GM21723 (cell line): Measurements from ENCODE around the gene PRR13.
"Not testable (repeated sequence)": the region's sequence is repeated elsewhere in the genome, so short reads cannot be mapped to it uniquely, and the experiment has no call there.

Experiments
- ATAC-seq: cut with Tn5 transposase; IDR thresholded peaks from one replicate; pipeline ENCODE4 v1.9.1; 2021; ENCODE audit warnings: mild to moderate bottlenecking, moderate library complexity; ENCODE audit not compliant: unreplicated experiment

The PRR13 gene

GRCh38 chr12:53431187-53431586 is 10.3 kb upstream of the PRR13 start:
- ATAC-seq = no peak

- not testable (repeated sequence) for ATAC-seq
Observed at GRCh38 chr12:53435326-53435725, 6.2 kb upstream of the PRR13 start.

DNA sequence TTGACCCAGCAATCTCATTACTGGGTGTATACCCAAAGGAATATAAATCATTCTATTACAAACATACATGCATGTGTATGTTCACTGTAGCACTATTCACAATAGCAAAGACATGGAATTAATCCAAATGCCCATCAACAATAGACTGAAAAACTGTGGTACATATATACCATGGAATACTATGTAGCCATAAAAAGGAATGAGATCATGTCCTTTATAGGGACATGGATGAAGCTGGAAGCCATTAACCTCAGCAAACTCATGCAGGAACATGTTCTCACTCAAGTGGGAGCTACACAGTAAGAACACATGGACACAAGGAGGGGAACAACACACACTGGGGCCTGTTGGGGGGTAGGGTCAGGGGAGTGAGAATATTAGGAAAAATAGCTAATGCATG is 2.0 kb upstream of the PRR13 start:
- not testable (repeated sequence) for ATAC-seq

DNA sequence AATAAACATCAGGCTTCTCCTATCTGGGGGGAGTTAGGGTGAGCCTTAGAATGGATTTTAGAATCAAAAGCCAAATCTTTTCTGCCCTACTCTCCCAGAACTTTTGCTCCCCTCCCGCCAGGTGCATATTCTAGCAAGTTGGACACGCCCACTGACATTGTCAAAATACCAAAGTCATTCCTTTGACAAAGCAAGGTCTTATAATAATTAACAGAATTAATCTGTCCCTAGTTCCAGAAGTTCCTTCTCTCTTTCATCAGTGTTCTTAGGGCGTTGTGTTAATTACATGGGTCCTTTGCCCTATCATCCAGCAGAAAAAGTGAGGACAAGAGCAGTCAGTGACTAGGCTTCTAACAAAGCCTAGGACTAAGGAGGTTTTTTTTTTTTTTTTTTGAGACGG is 2.4 kb downstream of the PRR13 start:
- no peak for ATAC-seq

DNA sequence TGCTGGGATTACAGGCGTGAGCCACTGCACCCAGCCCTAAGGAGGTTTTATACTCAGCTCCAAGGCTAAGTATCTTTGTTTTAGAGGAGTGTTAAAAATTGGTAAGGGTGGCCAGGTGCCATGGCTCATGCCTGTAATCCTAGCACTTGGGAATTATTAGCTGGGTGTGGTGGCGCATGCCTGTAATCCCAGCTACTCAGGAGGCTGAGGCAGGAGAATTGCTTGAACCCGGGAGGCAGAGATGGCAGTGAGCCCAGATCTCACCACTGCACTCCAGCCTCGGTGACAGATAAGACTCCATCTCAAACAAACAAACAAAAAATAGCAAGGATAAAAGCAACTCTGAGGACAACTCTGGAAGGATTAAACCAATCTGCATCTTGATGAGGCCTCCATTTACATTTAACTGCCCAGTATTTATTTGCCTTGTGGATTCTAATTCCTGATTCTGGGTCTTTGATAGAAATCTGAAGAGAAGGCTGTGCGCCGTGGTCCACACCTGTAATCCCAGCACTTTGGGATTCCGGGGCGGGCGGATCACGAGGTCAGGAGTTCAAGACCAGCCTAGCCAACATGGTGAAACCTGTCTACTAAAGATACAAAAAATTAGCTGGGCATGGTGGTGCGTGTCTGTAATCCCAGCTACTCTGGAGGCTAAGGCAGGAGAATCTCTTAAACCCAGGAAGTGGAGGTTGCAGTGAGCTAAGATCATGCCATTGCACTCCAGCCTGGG is 3.2 kb downstream of the PRR13 start:
- ATAC-seq = not testable (repeated sequence)

- ATAC-seq = no peak
Observed at GRCh38 chr12:53450936-53451335, 9.4 kb downstream of the PRR13 start.

GRCh38 chr12:53451661-53452158 is 10.2 kb downstream of the PRR13 start, which contains the start of gene PCBP2:
Gene PCBP2 (plus strand): TSS chr12:53452102. CDS start chr12:53454801, 2,699 bp downstream.
- peak; percentile 97 for ATAC-seq

DNA sequence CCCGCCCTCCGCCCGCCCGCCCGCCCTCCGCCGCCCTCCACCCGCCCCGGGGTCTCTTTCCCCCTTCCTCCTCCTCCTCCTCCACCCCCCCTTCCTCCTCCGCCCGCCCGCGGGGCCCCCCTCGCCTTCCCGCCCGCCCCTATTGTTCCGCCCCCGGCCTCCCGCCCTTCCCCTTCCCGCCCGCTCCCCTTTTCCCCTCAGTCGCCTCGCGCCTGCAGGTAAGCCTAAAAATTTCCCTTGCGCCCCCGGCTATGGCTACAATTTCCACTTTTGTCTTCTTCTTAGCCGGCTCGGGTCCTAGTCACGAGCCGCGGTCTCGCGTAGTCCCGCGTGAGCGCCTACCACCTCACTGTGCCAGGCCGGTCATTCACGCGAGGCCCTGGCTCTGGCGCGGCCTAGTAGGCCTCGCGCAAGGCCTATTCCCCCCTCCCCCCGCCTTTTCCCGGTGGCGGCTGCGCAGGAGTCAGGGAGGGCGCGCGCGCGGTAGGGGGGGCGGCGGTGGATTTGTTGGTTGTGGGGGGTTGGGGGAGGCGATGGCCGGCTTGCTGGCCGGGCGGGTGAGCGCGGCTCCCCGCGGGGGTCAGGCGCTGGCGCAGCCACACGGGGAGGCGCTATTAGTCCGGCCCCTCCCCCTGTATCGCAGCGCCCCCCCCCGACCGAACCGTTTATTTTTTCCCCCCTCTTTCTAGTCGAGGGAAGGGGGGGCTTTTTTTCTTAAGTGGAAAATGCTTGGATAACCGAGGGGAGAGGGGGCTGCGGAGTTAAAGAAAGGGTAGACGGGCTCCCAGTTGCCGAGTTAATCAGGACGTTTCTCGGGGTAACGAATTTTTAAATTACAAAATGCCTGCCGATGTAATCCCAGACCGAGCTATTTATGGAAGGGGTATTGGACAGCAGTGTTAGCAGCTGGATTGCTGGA is 10.9 kb downstream of the PRR13 start:
- ATAC-seq = peak; percentile 23

DNA sequence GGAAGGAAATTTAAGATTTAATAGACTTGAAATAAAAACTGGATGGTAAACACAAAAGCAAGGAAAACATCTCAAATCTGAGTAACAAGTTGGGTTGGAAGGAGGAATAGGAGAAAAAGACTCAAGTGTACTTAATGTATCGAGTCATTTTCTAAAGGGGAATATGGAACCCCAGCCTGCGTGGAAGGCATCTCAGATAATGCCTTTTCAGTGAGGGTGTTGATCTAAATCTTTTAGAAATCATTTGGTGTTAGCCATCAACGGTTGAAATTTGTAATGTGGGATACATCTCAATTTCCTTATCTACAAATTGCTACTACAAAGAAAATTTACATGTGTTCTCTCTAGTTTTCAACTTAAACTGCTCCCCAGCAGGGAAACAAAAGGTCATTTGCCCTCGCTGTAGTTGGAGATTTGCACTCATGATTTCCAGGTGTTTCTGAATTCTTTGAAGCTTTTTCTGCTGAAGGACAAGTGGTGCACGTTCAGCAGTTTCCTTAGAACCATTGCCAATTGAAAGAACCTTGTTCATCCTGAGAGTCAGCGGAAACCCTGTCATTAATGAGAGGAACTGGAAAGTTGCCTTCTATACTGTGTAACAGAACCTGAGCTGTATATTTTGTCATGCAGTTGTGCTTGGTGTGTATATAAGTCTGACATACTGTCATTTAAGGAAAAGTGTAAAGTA is 12.6 kb downstream of the PRR13 start:
- no peak for ATAC-seq

- no peak for ATAC-seq
Observed at GRCh38 chr12:53454707-53455106, 13.2 kb downstream of the PRR13 start.

DNA sequence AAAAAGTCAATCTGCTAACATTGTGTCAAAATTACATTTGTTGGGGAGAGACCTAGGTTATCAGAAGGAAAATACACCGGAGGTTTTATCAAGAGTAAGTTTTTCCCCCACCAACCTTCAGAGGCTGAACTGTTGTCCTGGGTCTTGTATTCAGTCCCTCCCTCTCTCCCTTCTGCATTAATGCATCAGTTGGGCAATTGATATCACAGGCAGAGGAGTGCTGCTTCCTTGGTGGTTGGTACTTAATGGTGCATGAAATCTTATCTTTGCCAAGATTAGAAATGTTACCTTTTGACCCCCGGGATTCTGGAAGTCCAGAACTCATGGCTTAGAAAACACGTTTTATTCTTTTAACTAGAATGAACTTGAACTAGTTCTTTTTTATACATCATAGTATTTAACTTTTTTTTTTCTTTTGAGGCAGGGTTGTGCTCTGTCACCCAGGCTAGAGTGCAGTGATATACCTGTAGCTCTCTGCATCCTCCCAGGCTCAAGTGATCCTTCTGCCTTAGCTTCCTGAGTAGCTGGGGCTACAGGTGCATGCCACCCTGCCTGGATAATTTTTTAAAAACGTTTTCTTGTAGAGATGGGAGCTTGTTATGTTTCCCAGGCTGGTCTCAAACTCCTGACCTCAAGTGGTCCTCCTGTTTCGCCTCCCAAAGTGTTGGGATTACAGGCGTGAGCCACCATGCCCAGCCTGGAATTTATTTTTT is 15.3 kb downstream of the PRR13 start:
- ATAC-seq = no peak

DNA sequence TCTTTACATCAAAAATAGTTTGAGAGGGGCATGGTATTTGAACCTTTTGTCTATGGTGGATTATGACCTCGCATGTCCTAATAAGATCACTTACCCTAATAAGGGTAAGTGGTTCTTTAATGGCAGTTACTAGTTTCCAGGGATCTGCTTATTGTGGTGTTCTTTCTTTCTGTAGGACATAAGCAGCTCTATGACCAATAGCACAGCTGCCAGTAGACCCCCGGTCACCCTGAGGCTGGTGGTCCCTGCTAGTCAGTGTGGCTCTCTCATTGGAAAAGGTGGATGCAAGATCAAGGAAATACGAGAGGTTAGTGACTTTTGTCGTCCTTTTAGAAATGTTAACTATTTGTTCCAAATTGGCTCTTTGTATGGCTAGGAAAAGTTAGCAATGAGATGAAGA is 17.6 kb downstream of the PRR13 start:
- ATAC-seq = no peak

GRCh38 chr12:53461059-53461458 is 19.5 kb downstream of the PRR13 start:
- no peak for ATAC-seq

- ATAC-seq = no peak
Observed at GRCh38 chr12:53461591-53461990, 20.1 kb downstream of the PRR13 start.

DNA sequence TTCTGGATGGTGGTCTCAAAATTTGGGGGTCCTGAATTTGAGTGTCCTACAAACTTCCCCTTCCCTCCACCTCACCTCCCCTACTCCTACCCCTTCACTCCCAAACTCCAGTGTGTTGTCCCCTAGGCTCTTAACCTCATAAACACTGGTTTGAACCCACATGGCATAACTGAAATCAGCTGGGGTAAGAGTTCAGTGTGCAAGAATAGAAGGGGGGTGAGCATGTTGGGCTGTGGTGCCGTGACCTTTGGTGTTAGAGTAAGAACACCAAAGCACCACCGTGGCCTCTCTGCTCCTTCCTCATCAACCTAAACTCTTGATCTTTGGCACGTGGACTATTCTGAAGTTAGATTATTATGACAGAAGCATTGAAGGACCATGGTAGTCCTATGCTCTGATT is 21.4 kb downstream of the PRR13 start:
- ATAC-seq = no peak

DNA sequence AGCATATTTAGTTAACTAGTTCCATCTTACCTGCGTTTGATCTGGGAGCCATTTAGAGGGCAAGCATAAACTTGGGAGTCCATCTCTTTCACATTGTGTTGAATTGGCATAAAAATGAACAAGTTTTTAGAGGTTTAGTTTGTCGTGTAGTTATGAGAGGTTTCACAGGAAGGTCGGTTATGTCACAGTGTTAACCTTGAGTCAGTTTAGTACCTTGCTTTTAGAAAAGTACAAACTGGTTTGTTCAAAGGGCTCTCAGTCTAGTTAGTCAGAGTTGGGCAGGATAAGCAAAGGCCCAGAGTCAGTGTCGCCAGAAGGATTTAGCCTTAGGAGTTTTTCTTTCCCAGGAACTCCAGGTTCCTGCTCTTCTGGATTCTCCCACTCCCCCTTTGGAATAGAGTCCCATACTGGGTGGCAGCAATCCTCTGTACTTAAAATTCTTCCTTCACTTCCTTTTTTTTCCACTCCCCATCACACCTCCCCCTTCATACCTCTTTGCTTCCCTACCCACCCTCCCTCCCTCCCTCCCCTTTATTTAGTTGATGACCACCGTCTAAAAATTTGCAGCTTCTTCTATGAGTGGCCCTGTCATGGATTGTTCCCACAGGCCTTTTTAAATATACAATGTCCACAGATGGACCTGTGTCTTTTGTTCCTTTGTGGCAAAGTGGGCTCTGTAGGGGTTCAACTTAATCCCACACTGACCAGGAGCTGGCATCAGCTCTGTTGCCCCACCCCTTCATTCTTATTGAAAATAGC is 22.4 kb downstream of the PRR13 start:
- ATAC-seq = no peak

DNA sequence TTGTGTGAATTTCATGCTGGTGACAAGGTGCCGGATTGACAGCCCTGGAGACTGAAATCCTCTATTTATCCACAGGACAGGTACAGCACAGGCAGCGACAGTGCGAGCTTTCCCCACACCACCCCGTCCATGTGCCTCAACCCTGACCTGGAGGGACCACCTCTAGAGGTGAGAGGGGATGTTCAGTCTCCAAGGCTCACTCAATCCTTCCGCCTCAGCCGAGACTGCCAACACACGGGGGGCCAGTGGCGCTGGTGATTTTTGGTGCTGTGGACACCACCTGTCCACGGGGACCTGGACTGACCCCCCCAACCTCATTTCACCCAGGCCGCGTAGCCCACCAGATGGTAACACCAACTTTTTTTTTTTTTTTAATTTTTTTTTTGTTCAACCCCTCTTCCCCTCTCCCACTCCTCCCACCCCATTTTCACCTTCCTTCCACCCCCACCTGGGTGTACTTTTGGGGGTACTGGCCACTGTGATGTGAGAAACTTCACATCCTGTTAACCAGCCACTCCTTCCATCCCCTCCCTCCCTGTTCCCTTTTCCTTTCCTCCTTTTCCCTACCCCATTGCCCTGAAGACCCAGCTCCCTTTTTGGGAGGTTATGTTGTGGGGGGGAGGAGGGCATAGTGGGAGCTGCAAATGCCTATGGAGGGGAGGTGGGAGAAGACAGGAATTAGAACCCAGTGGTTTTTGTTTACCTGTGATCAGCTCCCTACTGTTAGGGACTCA is 23.3 kb downstream of the PRR13 start:
- no peak for ATAC-seq

DNA sequence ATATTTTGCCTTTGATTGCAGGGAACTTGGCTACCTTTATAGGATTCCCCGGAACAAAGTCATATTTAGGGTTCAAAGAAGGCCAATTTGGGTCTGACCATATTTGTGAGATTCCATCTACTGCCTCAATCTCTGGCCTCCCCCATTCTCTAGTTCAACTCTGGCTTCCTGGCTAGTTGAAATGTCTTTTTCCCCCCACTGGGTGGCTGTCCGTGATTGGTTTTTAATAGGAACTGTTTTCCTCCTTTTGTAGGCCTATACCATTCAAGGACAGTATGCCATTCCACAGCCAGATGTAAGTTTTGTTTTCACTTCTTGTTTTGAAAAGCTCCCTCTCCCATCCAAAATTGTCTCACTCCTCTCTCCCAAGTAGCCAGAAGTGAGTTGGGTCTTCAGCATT is 24.1 kb downstream of the PRR13 start:
- no peak for ATAC-seq

DNA sequence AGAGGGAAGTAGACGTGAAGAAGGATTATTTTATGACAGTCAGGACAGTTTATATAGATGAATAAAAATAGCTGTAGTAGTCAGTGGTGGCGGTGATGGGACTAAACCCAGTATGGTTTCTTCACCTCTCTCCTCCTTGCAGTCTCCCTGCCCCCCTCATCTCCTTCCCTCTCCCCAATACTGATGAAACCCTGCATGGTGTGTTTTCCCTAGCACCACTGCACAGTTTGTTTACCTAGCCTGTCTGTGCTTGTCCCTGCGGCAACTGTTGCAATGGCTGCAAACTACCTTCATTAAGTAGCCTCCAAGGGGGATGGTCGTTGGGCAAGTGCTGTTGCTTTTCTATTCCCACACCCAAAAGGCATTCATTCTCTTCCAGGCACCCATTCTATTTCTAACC is 25.1 kb downstream of the PRR13 start:
- no peak for ATAC-seq
